ENCODE data around the gene IRF5. TPM values are rescaled to one million over a fixed set of nuclear protein-coding genes. Genes with fewer than 3 reads are reported as not detected.

The IRF5 gene
- total and polyA plus RNA-seq, 2 donors (not counting 1 experiment from before 2014, with no cell fraction given), result 91.3 to 135 TPM

DNA sequence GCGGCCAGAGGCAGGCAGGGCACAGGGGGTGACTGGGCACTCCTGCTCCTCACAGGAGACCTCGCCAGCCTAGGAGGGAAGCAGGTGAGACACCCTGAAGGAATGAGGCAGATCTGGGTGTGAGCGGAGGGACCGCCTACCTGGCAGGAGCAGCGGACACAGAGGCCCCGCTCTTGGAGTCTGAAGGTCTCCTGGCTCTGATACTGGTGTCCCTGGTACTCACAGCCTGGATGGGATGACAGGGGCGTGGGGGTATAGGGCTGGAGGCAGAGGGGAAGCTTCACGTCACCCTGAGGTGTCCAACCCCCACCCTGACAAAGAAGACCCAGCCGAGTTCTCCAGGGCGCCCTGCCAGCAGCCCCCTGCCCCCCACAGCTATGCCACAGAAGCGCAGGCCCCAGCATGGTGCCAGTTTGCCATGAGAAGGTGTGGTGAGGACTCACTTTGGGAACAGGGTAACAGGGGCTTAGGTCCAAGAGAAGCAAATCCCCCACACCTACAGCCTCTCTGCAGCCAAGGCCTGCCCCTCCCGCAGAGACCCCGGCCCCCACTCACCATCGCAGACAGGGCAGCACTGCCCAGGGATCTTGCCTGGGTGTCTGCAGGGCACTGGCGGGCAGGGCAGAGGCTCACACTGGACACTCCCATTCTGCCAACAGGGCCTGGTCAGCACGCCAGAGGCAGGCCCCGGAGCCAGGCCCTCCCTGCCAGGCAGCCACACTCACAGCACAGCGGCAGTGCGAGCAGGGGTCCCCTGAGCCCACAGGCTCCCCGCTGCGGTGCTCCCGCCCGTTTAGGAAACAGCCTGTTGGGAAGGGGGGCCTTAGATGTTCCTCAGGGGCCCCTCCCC lies 44.3 kb upstream of the IRF5 start:
- no peak overlapping the region for H3K4me3 ChIP-seq (ENCODE audit: control extremely low read depth in 1 of 5, extremely low read depth in 1 of 5, insufficient read depth in 1 of 5, low read depth in 2 of 5, low read length in 4 of 5)
- ChIA-PET CTCF (interaction anchor here (1.8 kb wide), 1 partner anchor 10 kb away, joined by 5 read pairs; no protein-coding TSS in a partner anchor), POLR2A (no interaction called here)
- no peaks in the 10 kb centered on the region for H3K79me2 ChIP-seq (ENCODE audit: control insufficient read depth, insufficient read depth, low read length)
- no peak overlapping the region for H3K9ac ChIP-seq (ENCODE audit: low read length)
- intact Hi-C loops (cut with micrococcal nuclease), result no loop called here
- no peak overlapping the region for H3K27ac ChIP-seq (ENCODE audit: low read length in 2 of 2)
- H3K4me2 ChIP-seq (replicated peaks; ENCODE audit: low read depth, low read length, poor library complexity, severe bottlenecking), result no peak overlapping the region
- H3K9me3 ChIP-seq (ENCODE audit: control extremely low read depth in 1 of 3, control insufficient read depth in 2 of 3, insufficient read depth in 1 of 3, low read length in 2 of 3), result no peaks in the 10 kb centered on the region
- no peaks in the 10 kb centered on the region for H4K20me1 ChIP-seq (ENCODE audit: control insufficient read depth, insufficient read depth, low read length, poor library complexity, severe bottlenecking)
- no peak for TF ChIP-seq CTCF (IDR thresholded peaks at IDR 0.05)
- TF ChIP-seq EZH2 (IDR thresholded peaks at IDR 0.05; ENCODE audit: borderline replicate concordance, insufficient read depth, low read depth, low read length, poor library complexity, severe bottlenecking), result no peak
- H2AFZ ChIP-seq (ENCODE audit: insufficient read depth, low read depth, low read length, poor library complexity, severe bottlenecking), result no peak overlapping the region
- Mint-ChIP-seq H3K27ac (no peak overlapping the region), H3K9me3 (ENCODE audit: insufficient read depth) (no peaks in the 10 kb centered on the region), H3K4me3 (no peak overlapping the region), H3K27me3 (peaks cover 10% of the 10 kb centered on the region), H3K4me1 (peaks cover 4% of the 10 kb centered on the region)
- no peaks in the 10 kb centered on the region for H3K36me3 ChIP-seq (replicated peaks in 1 of 2; ENCODE audit: control extremely low read depth in 1 of 2, control insufficient read depth in 1 of 2, extremely low read depth in 1 of 2, insufficient read depth in 2 of 2, low read length in 1 of 2)
- ATAC-seq (ENCODE audit: low read depth), result no peak
- DNase-seq, result no peak
- WGBS (ENCODE audit: insufficient coverage), result 97% methylated on average over 12 of the region's 23 CpGs
- peaks cover 0 to 33% (median 6%) of the 10 kb centered on the region in 4 experiments for H3K27me3 ChIP-seq (replicated peaks in 1 of 4; ENCODE audit: control extremely low read depth in 1 of 4, control insufficient read depth in 3 of 4, insufficient read depth in 4 of 4, low read length in 3 of 4)
- H3K4me1 ChIP-seq (ENCODE audit: control insufficient read depth in 2 of 2, insufficient read depth in 2 of 2, low read length in 2 of 2), result peaks cover 7 to 12% of the 10 kb centered on the region in 2 donors

GRCh38 chr7:128894101-128894440 lies 43.7 kb upstream of the IRF5 start:
- H2AFZ ChIP-seq (ENCODE audit: insufficient read depth, low read depth, low read length, poor library complexity, severe bottlenecking), result no peak overlapping the region

More at GRCh38 chr7:128894101-128894440, 43.7 kb upstream of the IRF5 start:
- Histone ChIP-seq H3K4me2 (replicated peaks; ENCODE audit: low read depth, low read length, poor library complexity, severe bottlenecking) (no peak overlapping the region), H4K20me1 (ENCODE audit: control insufficient read depth, insufficient read depth, low read length, poor library complexity, severe bottlenecking) (no peaks in the 10 kb centered on the region), H3K79me2 (ENCODE audit: control insufficient read depth, insufficient read depth, low read length) (no peaks in the 10 kb centered on the region), H3K27me3 (replicated peaks in 1 of 4; ENCODE audit: control extremely low read depth in 1 of 4, control insufficient read depth in 3 of 4, insufficient read depth in 4 of 4, low read length in 3 of 4) (peaks cover 0 to 31% (median 6%) of the 10 kb centered on the region in 4 experiments), H3K36me3 (replicated peaks in 1 of 2; ENCODE audit: control extremely low read depth in 1 of 2, control insufficient read depth in 1 of 2, extremely low read depth in 1 of 2, insufficient read depth in 2 of 2, low read length in 1 of 2) (no peaks in the 10 kb centered on the region), H3K4me1 (ENCODE audit: control insufficient read depth in 2 of 2, insufficient read depth in 2 of 2, low read length in 2 of 2) (peaks cover 7 to 12% of the 10 kb centered on the region in 2 donors), H3K9me3 (ENCODE audit: control extremely low read depth in 1 of 3, control insufficient read depth in 2 of 3, insufficient read depth in 1 of 3, low read length in 2 of 3) (peaks cover 0 to 3% (median under 1%) of the 10 kb centered on the region in 3 donors), H3K9ac (ENCODE audit: low read length) (no peak overlapping the region), H3K4me3 (ENCODE audit: control extremely low read depth in 1 of 5, extremely low read depth in 1 of 5, insufficient read depth in 1 of 5, low read depth in 2 of 5, low read length in 4 of 5) (no peak overlapping the region), H3K27ac (ENCODE audit: low read length in 2 of 2) (no peak overlapping the region)
- WGBS (ENCODE audit: insufficient coverage), result 100% methylated on average over 1 of the region's 6 CpGs
- H3K27ac Mint-ChIP-seq, result no peak overlapping the region
- DNase-seq (no peak), ATAC-seq (ENCODE audit: low read depth) (no peak)
- peaks cover 10% of the 10 kb centered on the region for H3K27me3 Mint-ChIP-seq
- TF ChIP-seq EZH2 (IDR thresholded peaks at IDR 0.05; ENCODE audit: borderline replicate concordance, insufficient read depth, low read depth, low read length, poor library complexity, severe bottlenecking) (no peak), CTCF (IDR thresholded peaks at IDR 0.05) (no peak)
- intact Hi-C loops (cut with micrococcal nuclease), result no loop called here
- H3K4me3 Mint-ChIP-seq, result no peak overlapping the region
- ChIA-PET POLR2A (no interaction called here), CTCF (no interaction called here)
- no peaks in the 10 kb centered on the region for H3K9me3 Mint-ChIP-seq (ENCODE audit: insufficient read depth)
- H3K4me1 Mint-ChIP-seq, result peaks cover 4% of the 10 kb centered on the region

Data from B cell (primary cell).